Dedifferentiated amniotic fluid mesenchymal stem cell (primary cell): ENCODE measurements around the gene ARL16.

Experiments used
- DNase-seq: peaks from one replicate; pipeline ENCODE4 v3.0.0-alpha.2; 2016; ENCODE audit errors: extremely low spot score

The ARL16 gene

GRCh38 chr17:81683584-81684441 lies at the start of gene ARL16, which contains the start of gene HGS:
ARL16 (minus strand) TSS chr17:81683797; CDS start chr17:81683753, 44 bp downstream.
HGS (plus strand) TSS chr17:81684011; CDS start chr17:81684067, 56 bp downstream.
- DNase-seq = peak; percentile 99

GRCh38 chr17:81727324-81728031 lies 43.9 kb upstream of the ARL16 start:
- no peak for DNase-seq

- no peak for DNase-seq
Measured at GRCh38 chr17:81726004-81726403, 42.4 kb upstream of the ARL16 start.

GRCh38 chr17:81725439-81725838 lies 41.8 kb upstream of the ARL16 start:
- DNase-seq = no peak

- DNase-seq = no peak
Measured at GRCh38 chr17:81723651-81724209, 40.1 kb upstream of the ARL16 start.

- no peak for DNase-seq
Measured at GRCh38 chr17:81722184-81723120, 38.9 kb upstream of the ARL16 start.

GRCh38 chr17:81720267-81721071 lies 36.9 kb upstream of the ARL16 start:
- DNase-seq = no peak

- no peak for DNase-seq
Measured at GRCh38 chr17:81719410-81720266, 36.0 kb upstream of the ARL16 start.

GRCh38 chr17:81717766-81718089 lies 34.1 kb upstream of the ARL16 start:
- DNase-seq = no peak

- DNase-seq = no peak
Measured at GRCh38 chr17:81717049-81717765, 33.6 kb upstream of the ARL16 start.

GRCh38 chr17:81716674-81716996 lies 33.0 kb upstream of the ARL16 start:
- DNase-seq = no peak

GRCh38 chr17:81715872-81716673 lies 32.5 kb upstream of the ARL16 start:
- no peak for DNase-seq

GRCh38 chr17:81715107-81715871 lies 31.7 kb upstream of the ARL16 start:
- DNase-seq = no peak

- DNase-seq = no peak
Measured at GRCh38 chr17:81714412-81715106, 31.0 kb upstream of the ARL16 start.

- no peak for DNase-seq
Measured at GRCh38 chr17:81713556-81714411, 30.2 kb upstream of the ARL16 start.

GRCh38 chr17:81713004-81713555 lies 29.5 kb upstream of the ARL16 start:
- DNase-seq = no peak
